Measurements from ENCODE around the gene SCRG1.

The SCRG1 gene

DNA sequence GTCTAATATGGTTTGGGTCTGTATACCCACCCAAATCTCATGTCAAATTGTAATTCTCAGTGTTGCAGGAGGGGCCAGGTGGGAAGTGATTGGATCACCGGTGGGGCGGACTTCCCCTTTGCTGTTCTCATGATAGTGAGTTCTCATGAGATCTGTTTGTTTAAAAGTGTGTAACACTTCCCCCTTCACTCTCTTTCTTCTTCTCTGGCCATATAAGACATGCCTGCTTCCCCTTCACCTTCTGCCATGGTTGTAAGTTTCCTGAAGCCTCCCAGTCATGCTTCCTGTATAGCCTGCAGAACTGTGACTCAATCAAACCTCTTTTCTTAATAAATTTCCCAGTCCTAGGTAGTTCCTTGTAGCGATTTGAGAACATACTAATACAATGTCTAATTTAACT lies 19.7 kb upstream of the SCRG1 start:
- H3K9me3 ChIP-seq = no peaks in the 10 kb centered on the region
- no peak overlapping the region for H3K4me3 ChIP-seq
- intact Hi-C loops (cut with DNase I; ENCODE audit: low total_unique reads) = loop anchor here (10.0 kb wide), 1 partner anchor 404 kb away; no protein-coding TSS in a partner anchor
- peaks cover 0 to 4% (median under 1%) of the 10 kb centered on the region in 4 donors for H3K4me1 ChIP-seq
- DNase-seq = no peak
- TF ChIP-seq, protein P1, sequence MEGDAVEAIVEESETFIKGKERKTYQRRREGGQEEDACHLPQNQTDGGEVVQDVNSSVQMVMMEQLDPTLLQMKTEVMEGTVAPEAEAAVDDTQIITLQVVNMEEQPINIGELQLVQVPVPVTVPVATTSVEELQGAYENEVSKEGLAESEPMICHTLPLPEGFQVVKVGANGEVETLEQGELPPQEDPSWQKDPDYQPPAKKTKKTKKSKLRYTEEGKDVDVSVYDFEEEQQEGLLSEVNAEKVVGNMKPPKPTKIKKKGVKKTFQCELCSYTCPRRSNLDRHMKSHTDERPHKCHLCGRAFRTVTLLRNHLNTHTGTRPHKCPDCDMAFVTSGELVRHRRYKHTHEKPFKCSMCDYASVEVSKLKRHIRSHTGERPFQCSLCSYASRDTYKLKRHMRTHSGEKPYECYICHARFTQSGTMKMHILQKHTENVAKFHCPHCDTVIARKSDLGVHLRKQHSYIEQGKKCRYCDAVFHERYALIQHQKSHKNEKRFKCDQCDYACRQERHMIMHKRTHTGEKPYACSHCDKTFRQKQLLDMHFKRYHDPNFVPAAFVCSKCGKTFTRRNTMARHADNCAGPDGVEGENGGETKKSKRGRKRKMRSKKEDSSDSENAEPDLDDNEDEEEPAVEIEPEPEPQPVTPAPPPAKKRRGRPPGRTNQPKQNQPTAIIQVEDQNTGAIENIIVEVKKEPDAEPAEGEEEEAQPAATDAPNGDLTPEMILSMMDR (IDR thresholded peaks at IDR 0.05) = no peak
- H3K27me3 ChIP-seq = no peaks in the 10 kb centered on the region
- H3K36me3 ChIP-seq = no peaks in the 10 kb centered on the region
- H3K27ac ChIP-seq = no peak overlapping the region

DNA sequence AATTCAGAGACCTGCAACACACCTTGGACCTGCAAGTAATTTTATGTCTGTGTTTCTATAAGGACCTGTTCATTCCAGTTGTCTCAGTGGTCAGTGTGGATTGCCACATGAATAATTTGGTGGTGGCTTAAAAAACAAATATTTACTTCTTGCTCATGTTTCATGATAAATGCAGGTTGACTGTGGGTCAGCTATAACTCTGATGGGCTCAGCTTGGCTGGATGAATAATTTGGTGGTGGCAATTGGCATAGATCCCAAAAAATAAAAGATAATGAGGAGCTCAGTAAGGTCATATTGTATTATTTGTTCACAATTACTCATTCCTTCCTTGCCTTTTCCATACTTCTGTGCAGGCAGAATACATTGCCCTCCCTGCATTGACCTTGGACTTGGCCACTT lies 18.9 kb upstream of the SCRG1 start:
- Histone ChIP-seq H3K36me3 (no peaks in the 10 kb centered on the region), H3K4me1 (peaks cover 0 to 4% (median 0%) of the 10 kb centered on the region in 4 donors), H3K9me3 (no peaks in the 10 kb centered on the region), H3K27ac (no peak overlapping the region), H3K27me3 (no peaks in the 10 kb centered on the region), H3K4me3 (no peak overlapping the region)
- intact Hi-C loops (cut with DNase I; ENCODE audit: low total_unique reads) = loop anchor here (2.0 to 10.0 kb wide), 2 partner anchors 99 to 403 kb away; no protein-coding TSS in a partner anchor
- TF ChIP-seq, protein P1 (IDR thresholded peaks at IDR 0.05) = no peak
- DNase-seq = no peak

DNA sequence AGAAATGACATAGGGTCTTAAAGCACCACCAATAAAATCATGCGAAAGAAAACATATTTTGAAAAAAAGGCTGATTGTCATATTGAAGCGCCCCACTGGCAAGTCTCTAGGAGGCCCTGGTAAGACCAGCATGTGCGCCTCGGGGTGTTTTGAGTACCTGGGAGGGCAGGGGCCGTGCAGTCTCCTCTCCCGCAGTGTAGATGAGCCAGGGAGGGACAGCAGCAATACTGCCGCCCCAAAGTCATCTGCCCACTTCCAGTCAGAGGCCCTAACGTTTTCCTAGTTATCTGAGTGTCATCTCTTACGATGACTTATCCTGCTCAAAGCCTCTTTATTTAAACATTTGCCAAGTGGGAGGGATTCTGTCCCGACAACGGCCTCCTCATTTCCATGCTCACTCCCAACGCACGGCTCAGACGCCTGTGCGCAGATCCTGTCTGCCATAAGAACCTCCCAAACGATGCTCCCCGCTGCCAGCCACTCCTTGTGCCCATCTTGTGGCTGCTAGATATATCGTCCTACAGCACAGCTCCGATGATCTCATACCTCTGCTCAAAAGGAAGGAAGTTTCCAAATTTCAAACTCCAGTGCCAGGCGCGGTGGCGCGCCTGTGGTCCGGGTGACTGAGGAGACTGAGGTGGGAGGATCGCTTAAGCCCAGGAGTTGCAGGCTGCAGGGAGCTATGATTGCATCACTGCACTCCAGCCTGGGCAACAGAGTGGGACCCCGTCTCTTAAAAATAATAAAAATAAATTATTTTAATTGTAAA lies 17.2 kb upstream of the SCRG1 start:
- H3K4me3 ChIP-seq = no peak overlapping the region
- DNase-seq = peak; percentile 62 to 81
- H3K36me3 ChIP-seq = no peaks in the 10 kb centered on the region
- H3K27ac ChIP-seq = no peak overlapping the region
- peaks cover 0 to 4% (median 0%) of the 10 kb centered on the region in 4 donors for H3K4me1 ChIP-seq
- TF ChIP-seq, protein P1 (IDR thresholded peaks at IDR 0.05) = no peak
- no peaks in the 10 kb centered on the region for H3K27me3 ChIP-seq
- H3K9me3 ChIP-seq = no peaks in the 10 kb centered on the region
- intact Hi-C loops (cut with DNase I; ENCODE audit: low total_unique reads) = loop anchor here (2.0 to 10.0 kb wide), 2 partner anchors 97 to 401 kb away; no protein-coding TSS in a partner anchor

DNA sequence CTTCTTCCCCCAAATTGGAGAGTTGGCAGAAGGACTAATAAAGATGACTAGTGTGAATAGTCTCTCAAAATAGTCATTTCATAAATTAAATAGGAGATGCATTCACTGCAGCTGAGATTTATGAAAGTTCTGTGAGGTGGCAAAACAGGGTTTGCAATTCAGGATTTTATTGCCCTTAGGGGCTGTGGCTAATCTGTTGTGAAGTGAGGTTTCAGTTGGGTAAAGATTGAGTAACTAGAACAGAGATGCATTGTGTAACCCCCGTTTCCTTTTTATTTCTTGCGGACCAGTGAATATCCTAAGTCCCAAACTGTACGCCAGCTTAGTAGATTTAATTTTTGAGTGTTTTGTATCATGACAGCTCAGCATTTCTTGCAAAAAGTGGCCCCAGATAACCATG lies 16.2 kb upstream of the SCRG1 start:
- H3K27ac ChIP-seq = no peak overlapping the region
- H3K4me1 ChIP-seq = peaks cover 0 to 4% (median 0%) of the 10 kb centered on the region in 4 donors
- H3K36me3 ChIP-seq = no peaks in the 10 kb centered on the region
- TF ChIP-seq, protein P1 (IDR thresholded peaks at IDR 0.05) = no peak
- DNase-seq = no peak
- intact Hi-C loops (cut with DNase I; ENCODE audit: low total_unique reads) = loop anchor here (10.0 kb wide), 1 partner anchor 400 kb away; no protein-coding TSS in a partner anchor
- H3K27me3 ChIP-seq = no peaks in the 10 kb centered on the region
- H3K9me3 ChIP-seq = no peaks in the 10 kb centered on the region
- H3K4me3 ChIP-seq = no peak overlapping the region

DNA sequence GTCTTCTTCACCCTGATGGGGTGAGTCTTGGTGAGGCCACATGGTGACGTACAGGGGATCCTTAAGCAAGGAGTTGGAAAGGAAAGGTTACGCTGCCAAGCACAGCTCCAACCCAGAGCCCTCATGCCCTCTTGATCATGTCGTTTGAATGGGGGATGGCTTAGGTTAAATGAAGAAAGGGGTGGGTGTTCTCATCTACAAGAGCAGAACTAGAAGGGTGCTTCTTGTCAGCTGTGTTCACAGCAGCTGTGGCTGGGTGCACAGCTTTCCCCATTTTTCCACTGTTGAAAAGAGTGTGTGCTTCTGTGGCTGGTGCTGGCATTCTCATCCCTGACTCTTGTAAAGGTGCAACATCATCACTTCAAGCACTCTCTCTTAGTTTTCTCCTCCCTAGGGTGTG lies 15.5 kb upstream of the SCRG1 start:
- TF ChIP-seq, protein P1 (IDR thresholded peaks at IDR 0.05) = no peak
- intact Hi-C loops (cut with DNase I; ENCODE audit: low total_unique reads) = loop anchor here (10.0 kb wide), 1 partner anchor 400 kb away; no protein-coding TSS in a partner anchor
- no peak overlapping the region for H3K27ac ChIP-seq

More for the DNA sequence above, 15.5 kb upstream of the SCRG1 start:
- H3K9me3 ChIP-seq = no peaks in the 10 kb centered on the region
- no peak for DNase-seq
- no peaks in the 10 kb centered on the region for H3K36me3 ChIP-seq
- H3K27me3 ChIP-seq = no peaks in the 10 kb centered on the region
- H3K4me1 ChIP-seq = peaks cover 0 to 4% (median 0%) of the 10 kb centered on the region in 4 donors
- no peak overlapping the region for H3K4me3 ChIP-seq
